C4-2B (cell line): ENCODE results near the gene ZC2HC1C.
A peak's percentile ranks its signal among the peaks of the same experiment; 100 is the strongest.

Source experiments
- H3K27ac ChIP-seq: fragments of 450-650 bp; 2 replicates; pipeline ENCODE4 v1.5.1; 2017
- CTCF ChIP-seq: fragments of 450-650 bp; conservative IDR thresholded peaks from 2 replicates; pipeline ENCODE4 v1.5.1; 2017; ENCODE audit warnings: mild to moderate bottlenecking
- ZFX ChIP-seq: fragments of 450-650 bp; IDR thresholded peaks from 2 replicates; pipeline ENCODE4 v1.6.1; 2017

ZC2HC1C gene

GRCh38 chr14:75068294-75069120, 934 bp upstream of the ZC2HC1C start:
- no peak for TF ChIP-seq ZFX
- TF ChIP-seq CTCF, result no peak
- peak overlapping the region; percentile 88 for H3K27ac ChIP-seq

- H3K27ac ChIP-seq, result peak overlapping the region; percentile 88
- TF ChIP-seq ZFX (no peak), CTCF (no peak)
Measured at GRCh38 chr14:75069811-75070145, 337 bp downstream of the ZC2HC1C start.

- H3K27ac ChIP-seq, result peak overlapping the region; percentile 88
- TF ChIP-seq CTCF (no peak), ZFX (no peak)
Measured at GRCh38 chr14:75070383-75070782, 942 bp downstream of the ZC2HC1C start.

GRCh38 chr14:75077794-75078193, 8.4 kb downstream of the ZC2HC1C start:
- no peak for TF ChIP-seq CTCF
- TF ChIP-seq ZFX, result no peak
- no peak overlapping the region for H3K27ac ChIP-seq

GRCh38 chr14:75079521-75079920, 10.1 kb downstream of the ZC2HC1C start:
- no peak overlapping the region for H3K27ac ChIP-seq
- no peak for TF ChIP-seq CTCF
- no peak for TF ChIP-seq ZFX

- H3K27ac ChIP-seq, result no peak overlapping the region
- TF ChIP-seq ZFX (no peak), CTCF (no peak)
Measured at GRCh38 chr14:75081660-75082229, 12.3 kb downstream of the ZC2HC1C start.

GRCh38 chr14:75083271-75083670, 13.8 kb downstream of the ZC2HC1C start:
- H3K27ac ChIP-seq, result no peak overlapping the region
- TF ChIP-seq CTCF (no peak), ZFX (no peak)
